Naive thymus-derived CD4-positive, alpha-beta T cell (primary cell): ENCODE results near the gene TGOLN2. TPM values are rescaled to one million over a fixed set of nuclear protein-coding genes. Genes with fewer than 3 reads are reported as not detected.
A peak's percentile ranks its signal among the peaks of the same experiment; 100 is the strongest.
"Not testable (repeated sequence)": the region's sequence is repeated elsewhere in the genome, so short reads cannot be mapped to it uniquely, and the experiment has no call there.

Source experiments
- ATAC-seq: fragments of 150-1000 bp; cut with Tn5 transposase; 2 replicates; pipeline ENCODE4 v1.10.0; 2021; ENCODE audit warnings: mild to moderate bottlenecking, moderate library complexity
- CTCF ChIA-PET: fragments of 350-600 bp; sonication (Branson Sonifier 250); formaldehyde crosslinking; loops from one replicate; lab custom pipeline; 2021; ENCODE audit warnings: antibody characterized with exemption; lab: Charles Lee
- POLR2A ChIA-PET: fragments of 350-600 bp; sonication (Branson Sonifier 250); formaldehyde crosslinking; loops from one replicate; lab custom pipeline; 2021; ENCODE audit warnings: antibody characterized with exemption, inconsistent platforms; lab: Charles Lee
- DNase-seq, 9 donors: peaks; one replicate each; pipeline versions ENCODE4 v3.0.0 to v3.0.0-alpha.2; 2020 to 2022; ENCODE audit warnings: mixed read lengths in 1 of 9
- H3K27ac ChIP-seq: one replicate; pipeline ENCODE4 v1.7.0; 2013; ENCODE audit warnings: mild to moderate bottlenecking, low read depth, low read length, moderate library complexity
- H3K27me3 ChIP-seq, 2 donors: one replicate each; pipeline ENCODE4 v1.7.0; 2013; ENCODE audit warnings: low read length in 2 of 2, mild to moderate bottlenecking in 2 of 2, moderate library complexity in 2 of 2; ENCODE audit not compliant: control insufficient read depth in 2 of 2, insufficient read depth in 2 of 2
- H3K36me3 ChIP-seq, 3 experiments: 1 replicate in 2 of 3; 2 replicates in 1 of 3; pipeline ENCODE4 v1.7.0; 2013; ENCODE audit warnings: low read length in 3 of 3, mild to moderate bottlenecking in 3 of 3, moderate library complexity in 1 of 3; ENCODE audit not compliant: insufficient read depth in 3 of 3, control insufficient read depth in 2 of 3
- H3K4me1 ChIP-seq, 2 donors: one replicate each; pipeline ENCODE4 v1.7.0; 2013; ENCODE audit warnings: low read length in 2 of 2, mild to moderate bottlenecking in 2 of 2, moderate library complexity in 1 of 2; ENCODE audit not compliant: control insufficient read depth in 2 of 2, insufficient read depth in 2 of 2
- H3K4me3 ChIP-seq: 2 replicates; pipeline ENCODE4 v1.7.0; 2013; ENCODE audit warnings: mild to moderate bottlenecking, low read length
- H3K9me3 ChIP-seq, 3 experiments: 1 replicate in 2 of 3; 2 replicates in 1 of 3; pipeline ENCODE4 v1.7.0; 2013; ENCODE audit warnings: low read length in 3 of 3; ENCODE audit not compliant: control insufficient read depth in 2 of 3
- H3K27ac Mint-ChIP-seq, 9 donors: one replicate each; pipeline ENCODE4 v1.8.0; 2020 to 2022; ENCODE audit warnings: mixed read lengths in 9 of 9, mild to moderate bottlenecking in 8 of 9, moderate library complexity in 5 of 9, inconsistent platforms in 2 of 9
- H3K27me3 Mint-ChIP-seq, 5 donors: one replicate each; pipeline ENCODE4 v1.8.0; 2021 to 2022; ENCODE audit warnings: mixed read lengths in 5 of 5, mild to moderate bottlenecking in 1 of 5
- H3K36me3 Mint-ChIP-seq, 5 donors: one replicate each; pipeline ENCODE4 v1.8.0; 2020 to 2022; ENCODE audit warnings: mixed read lengths in 5 of 5, mild to moderate bottlenecking in 3 of 5, inconsistent platforms in 1 of 5
- H3K4me1 Mint-ChIP-seq, 7 donors: one replicate each; pipeline ENCODE4 v1.8.0; 2020 to 2022; ENCODE audit warnings: mixed read lengths in 7 of 7, mild to moderate bottlenecking in 3 of 7, inconsistent platforms in 1 of 7
- H3K4me3 Mint-ChIP-seq, 10 donors: one replicate each; pipeline ENCODE4 v1.8.0; 2020 to 2022; ENCODE audit warnings: mild to moderate bottlenecking in 10 of 10, mixed read lengths in 10 of 10, moderate library complexity in 6 of 10, inconsistent platforms in 2 of 10
- H3K9me3 Mint-ChIP-seq, 11 donors: one replicate each; pipeline ENCODE4 v1.8.0; 2020 to 2022; ENCODE audit warnings: mixed read lengths in 11 of 11, mild to moderate bottlenecking in 4 of 11, inconsistent platforms in 1 of 11, moderate library complexity in 1 of 11
- intact Hi-C, 2 donors: fragments of 100-400 bp; cut with micrococcal nuclease; formaldehyde crosslinking; loops; one replicate each; pipeline ENCODE4 v1.15.1; 2023
- polyA plus RNA-seq, 2 donors: library from polyadenylated mRNA; unstranded; fragments of 300-500 nt; fragmentation: Illumina TruSeq; gene quantifications; one replicate each; pipeline ENCODE4 v1.2.3, GENCODE V29; 2021
- total RNA-seq, 6 experiments: library from RNA in 5 of 6; stranded (reverse) in 5 of 6; gene quantifications; 1 replicate in 5 of 6; 2 replicates in 1 of 6; pipeline ENCODE4 v1.2.3 and lab custom pipeline; 2021 to 2026

Gene TGOLN2
- total and polyA plus RNA-seq, 7 experiments from 2014 or later = 75.7 to 200 (median 145) TPM

DNA sequence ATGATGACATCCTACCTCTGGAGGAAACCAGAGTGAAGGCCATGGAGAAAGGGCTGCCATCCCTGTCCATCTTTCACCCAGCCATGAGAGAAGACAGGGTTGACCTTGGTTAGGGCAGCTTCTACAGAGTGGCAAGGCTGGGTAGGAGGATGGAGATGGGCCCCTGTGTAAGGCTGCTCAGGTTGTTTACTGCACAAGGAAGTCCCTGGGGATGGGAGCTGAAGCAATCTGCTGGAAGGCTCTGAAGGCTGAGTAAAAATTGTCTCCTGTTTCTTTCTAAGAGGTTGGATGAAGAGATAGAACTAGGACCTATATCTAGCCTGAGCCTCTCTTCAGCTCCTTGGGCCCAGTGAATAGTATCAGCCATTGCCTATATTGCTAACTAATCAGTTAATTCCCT lies 41.1 kb upstream of the TGOLN2 start:
- no peaks in the 10 kb centered on the region for H3K9me3 Mint-ChIP-seq
- no peak overlapping the region for H3K27ac ChIP-seq
- ATAC-seq (no peak), DNase-seq (no peak)
- no peaks in the 10 kb centered on the region for H3K9me3 ChIP-seq
- intact Hi-C loops = no loop called here
- no peaks in the 10 kb centered on the region for H3K27me3 ChIP-seq
- no peak overlapping the region for H3K4me3 ChIP-seq
- no peaks in the 10 kb centered on the region for H3K27me3 Mint-ChIP-seq
- peaks cover 0 to 2% (median 0%) of the 10 kb centered on the region in 7 donors for H3K4me1 Mint-ChIP-seq
- H3K36me3 ChIP-seq = peaks cover 0 to 24% (median 0%) of the 10 kb centered on the region in 3 experiments
- H3K4me1 ChIP-seq = no peaks in the 10 kb centered on the region
- no peak overlapping the region for H3K4me3 Mint-ChIP-seq
- ChIA-PET POLR2A (no interaction called here), CTCF (interaction anchor here (0.7 kb wide), 1 partner anchor 251 kb away, joined by 3 read pairs; no protein-coding TSS in a partner anchor)
- peaks cover 4 to 25% (median 14%) of the 10 kb centered on the region in 5 donors for H3K36me3 Mint-ChIP-seq
- no peak overlapping the region for H3K27ac Mint-ChIP-seq

DNA sequence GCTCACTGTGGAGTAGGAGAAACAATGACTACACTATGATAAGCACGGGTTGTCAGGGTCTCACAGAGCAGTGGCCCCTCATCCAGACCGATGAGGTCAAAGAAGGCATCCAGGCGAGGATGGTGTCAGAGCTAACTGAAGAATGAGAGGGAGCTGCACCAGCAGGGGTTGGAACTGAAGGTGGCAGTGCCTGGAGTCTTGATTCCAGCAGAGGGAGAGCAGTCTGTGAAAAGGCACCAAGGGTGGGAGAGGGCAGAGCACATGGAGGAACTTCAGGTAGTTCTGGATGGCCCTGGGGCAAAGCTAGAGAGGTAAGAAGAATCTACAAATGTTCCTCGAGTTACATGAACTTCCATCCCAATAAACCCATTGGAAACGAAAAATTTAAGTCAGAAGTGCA lies 39.4 kb upstream of the TGOLN2 start:
- H3K27ac Mint-ChIP-seq = no peak overlapping the region
- ATAC-seq (no peak), DNase-seq (no peak)
- Histone ChIP-seq H3K4me1 (no peaks in the 10 kb centered on the region), H3K27me3 (no peaks in the 10 kb centered on the region), H3K9me3 (no peaks in the 10 kb centered on the region), H3K36me3 (peaks cover 0 to 40% (median 0%) of the 10 kb centered on the region in 3 experiments), H3K4me3 (no peak overlapping the region), H3K27ac (no peak overlapping the region)
- H3K4me3 Mint-ChIP-seq = no peak overlapping the region
- intact Hi-C loops = no loop called here
- H3K4me1 Mint-ChIP-seq = peaks cover 0 to 2% (median 0%) of the 10 kb centered on the region in 7 donors
- H3K9me3 Mint-ChIP-seq = no peaks in the 10 kb centered on the region
- POLR2A ChIA-PET = no interaction called here
- peaks cover 7 to 30% (median 15%) of the 10 kb centered on the region in 5 donors for H3K36me3 Mint-ChIP-seq
- CTCF ChIA-PET = no interaction called here
- H3K27me3 Mint-ChIP-seq = no peaks in the 10 kb centered on the region

DNA sequence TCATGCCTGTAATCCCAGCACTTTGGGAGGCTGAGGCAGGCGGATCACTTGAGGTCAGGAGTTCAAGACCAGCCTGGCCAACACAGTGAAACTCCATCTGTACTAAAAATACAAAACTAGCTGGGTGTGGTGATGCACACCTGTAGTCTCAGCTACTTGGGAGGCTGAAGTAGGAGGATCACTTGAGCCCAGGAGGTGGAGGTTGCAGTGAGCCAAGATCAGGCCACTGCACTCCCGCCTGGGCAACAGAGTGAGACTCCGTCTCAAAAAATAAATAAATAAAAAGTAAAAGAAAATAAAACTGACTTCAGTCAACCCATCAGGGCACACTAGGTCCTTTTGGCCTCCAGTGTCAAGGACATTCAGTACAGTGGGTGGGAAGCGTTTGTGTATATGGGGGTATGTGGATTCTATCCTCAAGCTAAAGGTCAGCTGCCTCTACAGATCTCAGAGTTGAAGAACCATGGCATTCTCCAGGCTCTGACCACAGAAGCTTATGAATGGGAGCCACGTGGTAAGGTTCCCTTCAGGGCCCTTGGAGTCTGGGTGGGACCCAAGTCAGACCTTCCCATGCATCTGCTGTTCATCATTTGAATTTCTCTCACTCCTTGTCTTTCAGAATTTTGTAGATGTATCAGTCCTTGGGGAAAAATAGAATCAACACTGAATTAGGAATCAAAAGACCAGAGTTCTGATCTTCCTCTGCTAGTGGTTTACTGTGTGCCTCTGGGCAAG lies 35.0 kb upstream of the TGOLN2 start:
- H3K4me1 Mint-ChIP-seq = peaks cover 8 to 14% (median 11%) of the 10 kb centered on the region in 7 donors

DNA sequence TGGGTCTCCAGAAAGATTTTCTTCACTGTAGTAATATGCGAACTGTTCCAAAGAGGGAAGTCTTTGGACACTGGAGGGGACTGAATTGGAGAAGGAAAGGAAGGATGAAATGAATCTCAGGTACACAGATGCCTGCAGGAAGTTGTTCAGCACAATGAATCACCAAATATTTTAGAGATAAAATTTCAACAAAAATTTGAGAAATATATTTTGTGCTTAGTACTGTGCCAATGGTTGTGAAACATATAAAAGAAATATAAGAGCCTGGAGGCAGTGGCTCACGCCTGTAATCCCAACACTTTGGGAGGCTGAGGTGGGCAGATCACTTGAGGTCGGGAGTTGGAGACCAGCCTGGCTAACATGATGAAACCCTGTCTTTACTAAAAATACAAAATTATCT lies 29.9 kb upstream of the TGOLN2 start:
- H3K4me3 Mint-ChIP-seq = peak overlapping the region in 6 of 10 donors; percentile 19 to 41 (median 25)
- no peaks in the 10 kb centered on the region for H3K27me3 ChIP-seq
- CTCF ChIA-PET = no interaction called here
- peaks cover 0 to 28% (median 3%) of the 10 kb centered on the region in 3 experiments for H3K36me3 ChIP-seq
- DNase-seq (no peak), ATAC-seq (no peak)
- peaks cover 19 to 24% of the 10 kb centered on the region in 2 donors for H3K4me1 ChIP-seq
- intact Hi-C loops = no loop called here
- POLR2A ChIA-PET = interaction anchor here (0.6 to 14.5 kb wide), 3 partner anchors 29 to 284 kb away, joined by 3 to 211 read pairs (median 3); partner anchors contain the start of gene TGOLN2
- no peaks in the 10 kb centered on the region for H3K9me3 ChIP-seq
- peak overlapping the region in 1 of 9 donors; percentile 26 for H3K27ac Mint-ChIP-seq
- H3K27me3 Mint-ChIP-seq = no peaks in the 10 kb centered on the region
- H3K4me1 Mint-ChIP-seq = peaks cover 34 to 55% (median 48%) of the 10 kb centered on the region in 7 donors
- H3K4me3 ChIP-seq = no peak overlapping the region
- no peak overlapping the region for H3K27ac ChIP-seq
- peaks cover 0 to 40% (median 20%) of the 10 kb centered on the region in 5 donors for H3K36me3 Mint-ChIP-seq
- peaks cover 0 to 4% (median 0%) of the 10 kb centered on the region in 11 donors for H3K9me3 Mint-ChIP-seq

More for the DNA sequence above, 35.0 kb upstream of the TGOLN2 start:
- H3K4me3 Mint-ChIP-seq, H3K27ac ChIP-seq, H3K9me3 ChIP-seq, H3K27ac Mint-ChIP-seq, POLR2A ChIA-PET, intact Hi-C loops, ATAC-seq, H3K4me3 ChIP-seq, H3K4me1 ChIP-seq, H3K27me3 Mint-ChIP-seq, CTCF ChIA-PET, DNase-seq, H3K9me3 Mint-ChIP-seq, H3K27me3 ChIP-seq: not testable (repeated sequence)
- H3K36me3 ChIP-seq = peaks cover 0 to 40% (median 0%) of the 10 kb centered on the region in 3 experiments
- H3K36me3 Mint-ChIP-seq = peaks cover 7 to 41% (median 25%) of the 10 kb centered on the region in 5 donors

DNA sequence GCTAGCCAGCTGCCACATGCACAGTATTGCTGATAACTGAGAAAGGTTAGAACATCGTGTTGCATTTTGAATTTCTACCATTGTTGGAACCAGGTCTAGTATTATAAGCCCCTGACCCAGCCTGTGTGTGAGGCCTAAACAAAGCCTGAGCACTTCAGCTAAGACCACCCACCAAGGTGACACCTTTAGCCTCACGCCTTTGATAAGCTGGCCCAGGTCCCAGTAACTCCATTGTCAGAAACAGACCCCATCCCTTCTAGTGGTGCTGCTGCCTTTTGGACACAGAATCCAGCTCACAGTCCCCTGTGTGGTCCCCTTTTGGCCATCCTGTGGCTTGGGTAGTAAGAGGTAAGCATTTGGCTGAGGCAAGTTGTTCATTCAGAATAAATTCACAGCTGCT lies 28.4 kb upstream of the TGOLN2 start:
- POLR2A ChIA-PET = interaction anchor here (1.4 to 14.5 kb wide), 3 partner anchors 27 to 183 kb away, joined by 3 to 211 read pairs (median 38); partner anchors contain the start of genes MAT2A and TGOLN2
- intact Hi-C loops = no loop called here
- H3K27ac Mint-ChIP-seq = peak overlapping the region in 2 of 9 donors; percentile 93 to 94

DNA sequence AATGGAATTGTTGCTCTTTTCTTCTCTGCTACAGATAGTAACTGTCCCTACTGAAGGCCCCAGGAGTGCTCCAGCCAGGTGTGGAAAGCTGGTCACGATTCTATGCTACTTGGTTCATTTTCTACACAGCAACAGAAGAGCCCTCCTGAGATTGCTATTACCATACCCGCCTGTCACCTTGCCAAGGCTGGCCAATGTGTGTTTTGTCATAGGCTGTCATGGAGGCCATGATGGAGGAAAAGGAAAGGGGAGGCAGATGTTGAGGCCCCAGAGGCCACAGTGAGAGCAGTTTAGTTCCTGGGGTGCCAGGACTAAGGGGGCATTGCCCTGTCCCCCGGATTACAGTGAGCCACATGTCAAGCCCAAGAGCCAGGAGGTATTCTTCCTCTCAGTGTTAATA lies 27.7 kb upstream of the TGOLN2 start:
- peaks cover 19 to 28% of the 10 kb centered on the region in 2 donors for H3K4me1 ChIP-seq
- H3K36me3 Mint-ChIP-seq = peaks cover 3 to 34% (median 21%) of the 10 kb centered on the region in 5 donors
- peak overlapping the region; percentile 86 for H3K4me3 ChIP-seq
- H3K27ac ChIP-seq = peak overlapping the region; percentile 89
- H3K4me3 Mint-ChIP-seq = peak overlapping the region; percentile 91 to 100 (median 100)
- no peaks in the 10 kb centered on the region for H3K27me3 ChIP-seq
- intact Hi-C loops = loop anchor here (2.0 kb wide), 2 partner anchors 83 to 261 kb away; partner anchors contain the start of gene USP39 (in 1 of the 2)
- DNase-seq (no peak), ATAC-seq (no peak)
- H3K36me3 ChIP-seq = peaks cover 3 to 29% (median 4%) of the 10 kb centered on the region in 3 experiments
- H3K9me3 Mint-ChIP-seq = peaks cover 0 to 4% (median 0%) of the 10 kb centered on the region in 11 donors
- ChIA-PET CTCF (interaction anchor here (1.8 kb wide), 1 partner anchor 28 kb away, joined by 6 read pairs; the partner anchor contains the start of gene TGOLN2), POLR2A (interaction anchor here (0.8 to 14.5 kb wide), 13 partner anchors 27 to 260 kb away, joined by 3 to 211 read pairs (median 7); partner anchors contain the start of genes C2orf68, MAT2A, SH2D6 and TGOLN2)
- peak overlapping the region; percentile 25 to 100 (median 95) for H3K27ac Mint-ChIP-seq
- H3K4me1 Mint-ChIP-seq = peaks cover 36 to 61% (median 57%) of the 10 kb centered on the region in 7 donors
- H3K27me3 Mint-ChIP-seq = no peaks in the 10 kb centered on the region
- no peaks in the 10 kb centered on the region for H3K9me3 ChIP-seq

More for the DNA sequence above, 28.4 kb upstream of the TGOLN2 start:
- H3K36me3 ChIP-seq = peaks cover 0 to 26% (median 3%) of the 10 kb centered on the region in 3 experiments
- peaks cover 0 to 32% (median 16%) of the 10 kb centered on the region in 5 donors for H3K36me3 Mint-ChIP-seq
- H3K9me3 ChIP-seq = no peaks in the 10 kb centered on the region
- peaks cover 36 to 61% (median 55%) of the 10 kb centered on the region in 7 donors for H3K4me1 Mint-ChIP-seq
- H3K4me3 Mint-ChIP-seq = peak overlapping the region in 3 of 10 donors; percentile 48 to 100 (median 94)
- H3K4me3 ChIP-seq = no peak overlapping the region
- ATAC-seq (no peak), DNase-seq (no peak)
- no peak overlapping the region for H3K27ac ChIP-seq
- H3K9me3 Mint-ChIP-seq = peaks cover 0 to 4% (median 0%) of the 10 kb centered on the region in 11 donors
- CTCF ChIA-PET = no interaction called here
- H3K27me3 ChIP-seq = no peaks in the 10 kb centered on the region
- no peaks in the 10 kb centered on the region for H3K27me3 Mint-ChIP-seq
- H3K4me1 ChIP-seq = peaks cover 19 to 28% of the 10 kb centered on the region in 2 donors
